ENCODE results near the gene CORO7.

- TF ChIP-seq CTCF (IDR thresholded peaks at IDR 0.05; ENCODE audit: borderline replicate concordance, extremely low read depth, low read length, poor library complexity, severe bottlenecking), result no peak
- no peak for TF ChIP-seq EZH2 (IDR thresholded peaks at IDR 0.05; ENCODE audit: borderline replicate concordance, low read depth, low read length, severe bottlenecking)
Observed at GRCh38 chr16:4437366-4437765, 21.0 kb upstream of the CORO7 start.
